ENCODE results near the gene WDR35.
"Not testable (repeated sequence)": the region's sequence is repeated elsewhere in the genome, so short reads cannot be mapped to it uniquely, and the experiment has no call there.

The WDR35 gene

DNA sequence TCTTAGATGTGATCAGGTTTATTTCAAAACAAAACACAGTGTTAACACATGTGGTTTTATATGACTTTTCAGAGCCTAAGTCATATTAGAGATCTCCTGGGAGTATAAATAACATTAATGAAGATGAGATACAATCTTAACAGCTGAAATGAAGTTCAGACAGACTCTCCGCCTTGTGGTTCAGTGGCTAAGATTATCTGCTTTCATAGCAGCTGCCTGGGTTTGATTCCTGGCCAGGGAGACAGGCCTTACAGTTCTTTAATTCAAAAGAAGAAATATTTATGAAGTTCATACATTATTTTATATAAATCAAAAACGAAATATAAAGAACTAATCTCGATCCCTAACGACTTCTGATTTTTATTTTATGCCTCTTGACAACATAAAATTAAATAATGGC is 52.9 kb downstream of the WDR35 start:
- FAIRE-seq: no peak

DNA sequence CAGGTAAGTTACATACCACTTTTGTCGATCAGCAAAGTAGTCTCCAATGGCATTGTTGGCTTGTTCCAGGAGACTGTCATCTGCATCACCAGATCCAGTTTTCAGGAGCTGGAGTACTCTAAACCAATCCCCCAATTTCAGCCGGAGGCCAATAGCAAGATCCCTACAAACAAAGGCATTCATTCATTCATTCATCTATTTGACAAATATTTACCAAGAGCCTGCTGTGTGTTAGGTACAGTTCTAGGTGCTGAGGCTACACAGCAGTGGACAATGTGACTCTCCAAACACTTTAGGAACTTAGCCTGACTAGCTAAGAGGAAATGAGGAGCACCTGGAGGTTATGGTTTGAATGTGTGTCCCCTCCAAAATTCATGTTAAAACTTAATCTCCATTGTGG is 53.7 kb downstream of the WDR35 start:
- FAIRE-seq: no peak

DNA sequence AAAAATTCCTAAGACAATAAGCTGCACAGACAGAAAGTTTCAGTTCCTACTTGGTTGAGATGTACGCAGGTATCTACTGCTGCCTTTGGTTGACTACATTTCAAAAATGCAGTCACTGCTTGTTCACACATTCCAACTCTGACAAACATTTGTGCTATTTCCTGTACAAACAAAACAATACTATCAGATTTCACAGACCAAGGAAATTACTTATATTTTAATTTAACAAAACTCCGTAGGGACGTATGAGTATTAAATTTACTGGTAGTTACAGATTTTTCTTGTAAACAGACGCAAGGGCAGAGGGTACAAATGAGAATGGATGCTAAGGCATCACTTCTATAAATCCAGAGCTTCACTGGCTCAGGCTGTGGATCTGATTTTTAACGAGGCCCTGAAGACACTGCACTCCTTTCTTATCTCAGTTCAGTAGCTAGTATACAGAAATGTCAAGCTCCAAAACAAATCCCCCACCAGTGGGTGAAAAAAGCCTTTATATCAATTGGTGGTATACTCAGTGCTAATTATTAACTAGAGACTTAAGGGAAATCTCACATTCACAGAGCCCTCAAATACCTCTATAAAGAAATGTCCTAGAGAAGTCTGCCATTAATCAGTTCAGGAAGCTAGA is 56.4 kb downstream of the WDR35 start:
- FAIRE-seq: no peak

GRCh38 chr2:19932928-19933327 is 57.0 kb downstream of the WDR35 start:
- FAIRE-seq: no peak

GRCh38 chr2:19929226-19929625 is 60.7 kb downstream of the WDR35 start:
- no peak for FAIRE-seq

- FAIRE-seq: not testable (repeated sequence)
Measured at GRCh38 chr2:19927816-19928215, 62.1 kb downstream of the WDR35 start.

DNA sequence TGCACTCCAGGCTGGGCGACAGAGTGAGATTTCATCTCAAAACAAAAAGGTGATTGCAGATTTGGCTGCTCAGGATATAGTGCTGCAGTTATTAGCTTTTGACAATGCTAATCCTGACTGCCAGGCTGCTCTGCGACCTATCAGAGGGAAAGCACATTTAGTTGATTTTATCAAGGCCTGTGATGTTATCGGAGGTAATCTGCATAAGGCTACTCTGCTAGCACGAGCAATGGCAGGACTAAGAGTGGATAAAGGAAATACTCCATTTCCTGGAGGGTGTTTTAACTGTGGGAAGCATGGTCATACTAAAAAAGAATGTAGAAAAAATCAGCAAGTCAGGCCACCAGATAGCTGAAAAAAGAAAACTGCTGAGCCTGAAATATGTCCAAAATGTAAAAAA is 65.4 kb downstream of the WDR35 start:
- not testable (repeated sequence) for FAIRE-seq

- FAIRE-seq: not testable (repeated sequence)
Measured at GRCh38 chr2:19922188-19922587, 67.7 kb downstream of the WDR35 start.

DNA sequence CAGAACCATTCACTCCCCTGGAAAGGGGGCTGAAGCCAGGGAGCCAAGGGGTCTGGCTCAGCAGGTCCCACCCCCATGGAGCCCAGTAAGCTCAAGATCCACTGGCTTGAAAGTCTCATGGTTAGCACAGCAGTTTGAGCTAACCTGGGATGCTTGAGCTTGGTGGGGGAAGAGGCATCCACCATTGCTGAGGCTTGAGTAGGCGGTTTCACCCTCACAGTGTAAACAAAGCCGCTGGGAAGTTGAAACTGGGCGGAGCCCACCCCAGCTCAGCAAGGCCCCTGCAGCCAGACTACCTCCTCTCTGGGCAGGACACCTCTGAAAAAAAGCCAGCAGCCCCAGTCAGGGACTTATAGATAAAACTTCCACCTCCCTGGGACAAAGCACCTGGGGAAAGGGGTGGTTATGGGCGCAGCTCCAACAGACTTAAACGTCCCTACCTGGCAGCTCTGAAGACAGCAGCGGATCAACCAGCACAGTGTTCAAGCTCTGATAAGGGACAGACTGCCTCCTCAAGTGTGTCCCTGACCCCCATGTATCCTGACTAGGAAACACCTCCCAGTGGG is 73.4 kb downstream of the WDR35 start:
- no peak for FAIRE-seq

DNA sequence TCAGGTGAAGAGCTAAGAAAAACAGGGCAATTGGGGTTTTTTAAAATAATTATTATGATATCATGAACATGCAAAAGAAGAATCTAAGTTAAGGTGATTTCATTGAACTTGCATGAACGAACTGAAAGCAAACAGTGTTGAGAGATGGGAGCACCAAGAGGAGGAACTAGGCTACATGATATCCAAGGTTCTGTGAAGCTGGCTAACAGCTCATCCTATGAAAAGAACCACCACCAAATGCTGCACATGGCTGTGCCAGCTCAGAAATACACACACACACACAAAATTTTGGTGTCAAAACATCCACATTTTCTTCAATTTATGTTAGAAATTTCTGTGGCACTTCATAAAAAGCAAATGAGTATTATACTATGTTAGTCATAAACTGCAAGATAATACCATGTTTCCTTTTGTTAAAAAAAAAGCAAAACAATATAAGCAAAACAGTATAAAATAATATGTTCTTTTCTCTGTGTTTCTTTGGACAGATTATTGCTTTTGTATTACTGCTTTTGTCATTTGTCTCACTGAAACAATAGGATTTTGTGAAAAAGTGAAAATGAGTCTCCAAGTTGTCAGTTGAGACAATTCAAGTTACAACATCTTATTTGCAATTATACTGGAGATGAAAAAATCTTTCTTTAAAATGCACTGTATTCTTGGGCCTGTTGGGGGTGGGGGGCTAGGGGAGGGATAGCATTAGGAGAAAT is 75.5 kb downstream of the WDR35 start:
- no peak for FAIRE-seq

DNA sequence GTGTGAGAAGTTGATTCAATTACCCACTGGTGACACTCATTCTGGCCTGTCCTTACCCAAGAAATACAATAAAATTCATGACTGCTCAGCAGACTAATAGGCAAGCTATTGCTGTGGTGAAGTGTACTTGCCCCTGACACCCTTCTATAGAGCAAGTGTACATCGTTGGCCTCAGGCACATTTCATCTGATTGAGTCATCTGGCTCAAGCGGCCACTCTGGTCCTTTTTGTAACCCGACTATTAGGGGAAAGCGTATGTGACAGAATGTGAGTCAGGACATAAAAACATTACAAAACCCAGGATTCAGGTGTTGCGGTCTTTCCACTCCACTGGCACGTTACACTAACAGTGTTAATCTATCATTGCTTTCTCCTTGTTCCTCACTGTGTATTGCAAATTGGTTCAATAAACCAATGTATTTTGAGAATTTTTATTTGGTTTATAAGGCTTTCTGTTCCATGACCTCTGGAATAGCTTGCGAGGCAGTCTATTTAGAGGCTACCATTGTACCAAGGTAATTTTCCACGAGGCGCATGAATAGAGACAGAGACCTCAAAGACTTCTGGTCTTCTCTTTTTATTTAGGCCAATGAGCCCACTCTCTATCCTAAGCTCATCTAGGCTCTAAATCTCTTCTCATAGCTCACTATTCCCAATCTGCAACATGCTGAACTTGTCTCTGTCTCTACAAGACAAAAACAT is 77.9 kb downstream of the WDR35 start:
- FAIRE-seq: no peak

- no peak for FAIRE-seq
Measured at GRCh38 chr2:19902216-19902740, 87.6 kb downstream of the WDR35 start.

GRCh38 chr2:19901442-19902215 is 88.3 kb downstream of the WDR35 start, which contains the start of gene TTC32:
Gene TTC32, minus strand, starts transcription at chr2:19901983. Its CDS starts 129 bp downstream, at chr2:19901854.
- FAIRE-seq: no peak

DNA sequence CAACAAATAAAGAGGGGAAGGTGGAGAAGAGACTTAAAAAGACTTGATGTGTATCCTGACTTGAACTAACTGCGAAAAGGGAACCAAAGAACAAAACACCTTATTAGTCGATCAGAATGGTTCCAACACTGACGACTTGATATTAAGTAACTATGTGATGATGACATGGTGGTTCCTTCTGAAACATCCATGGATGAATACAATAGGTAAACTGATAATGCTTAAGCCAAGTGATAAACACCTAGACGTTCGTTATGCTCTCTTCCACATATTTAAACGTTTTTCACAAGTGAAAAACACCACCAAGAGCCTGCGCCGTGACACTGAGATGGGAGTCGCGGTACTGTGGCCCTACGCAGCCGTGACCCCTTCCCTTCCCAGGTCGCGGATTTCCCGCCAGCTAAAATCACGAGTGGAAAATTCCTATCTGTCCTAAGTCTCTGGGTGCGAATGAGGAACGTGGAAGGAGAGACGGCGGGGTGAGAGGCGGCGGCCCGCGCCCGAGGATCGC is 88.9 kb downstream of the WDR35 start:
- no peak for FAIRE-seq

GRCh38 chr2:19899985-19900930 is 89.6 kb downstream of the WDR35 start:
- FAIRE-seq: no peak

DNA sequence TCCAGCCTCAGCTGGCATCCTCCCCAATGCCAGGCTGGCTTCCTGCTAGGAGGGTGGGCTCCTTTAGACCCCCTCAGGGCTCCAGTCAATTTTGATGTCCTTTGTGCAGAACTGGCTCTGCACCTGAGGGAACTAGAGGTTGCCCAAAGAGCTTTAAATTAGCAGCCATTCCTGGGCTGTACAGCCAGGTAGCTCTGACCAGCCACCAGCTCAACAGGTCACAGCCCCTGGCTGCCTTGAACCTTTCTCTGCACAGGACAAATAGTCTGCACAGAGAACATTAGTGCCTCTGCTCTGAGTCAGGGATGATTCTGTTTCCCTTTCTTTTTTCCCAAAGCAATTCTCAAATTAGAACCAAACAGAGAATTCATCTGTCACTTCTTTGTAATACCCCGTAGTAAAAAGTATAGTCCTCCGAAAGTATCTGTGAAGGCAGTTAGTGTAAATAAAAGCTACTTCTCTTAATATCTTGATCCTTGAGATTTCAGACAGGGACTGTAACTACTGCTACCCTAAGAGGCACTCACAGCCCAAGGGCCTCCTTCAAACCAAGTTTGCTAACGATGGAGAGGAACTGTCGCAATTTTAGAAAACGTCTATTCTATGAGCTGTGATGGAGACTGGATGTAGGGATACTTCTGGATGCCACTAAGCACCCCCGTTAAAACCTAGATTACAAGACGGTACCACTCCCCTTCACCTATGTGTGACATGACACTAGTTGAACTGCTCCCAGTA is 91.1 kb downstream of the WDR35 start:
- FAIRE-seq: no peak

- no peak for FAIRE-seq
Measured at GRCh38 chr2:19897623-19898245, 92.2 kb downstream of the WDR35 start.

GRCh38 chr2:19895535-19895934 is 94.4 kb downstream of the WDR35 start:
- FAIRE-seq: no peak

GRCh38 chr2:19894134-19894792 is 95.6 kb downstream of the WDR35 start:
- FAIRE-seq: no peak

Data from colon (tissue), 2 donors.